Mesothelial cell of epicardium (in vitro differentiated cells): ENCODE results near the gene JOSD2. TPM values are rescaled to one million over a fixed set of nuclear protein-coding genes. Genes with fewer than 3 reads are reported as not detected.

Experiments used
- DNase-seq, 2 experiments: peaks; one replicate each; pipeline ENCODE4 v3.0.0; 2021; ENCODE audit warnings: low spot score in 2 of 2; ENCODE audit not compliant: unreplicated experiment in 2 of 2
- H3K27ac Mint-ChIP-seq: 2 replicates; pipeline ENCODE4 v1.8.0; 2021; ENCODE audit warnings: mixed read lengths
- H3K27me3 Mint-ChIP-seq: 2 replicates; pipeline ENCODE4 v1.8.0; 2021; ENCODE audit warnings: low read depth, mixed read lengths
- H3K36me3 Mint-ChIP-seq: 2 replicates; pipeline ENCODE4 v1.8.0; 2021; ENCODE audit warnings: mixed read lengths
- H3K4me1 Mint-ChIP-seq: 2 replicates; pipeline ENCODE4 v1.8.0; 2021; ENCODE audit warnings: mixed read lengths
- H3K4me3 Mint-ChIP-seq: 2 replicates; pipeline ENCODE4 v1.8.0; 2021; ENCODE audit warnings: mild to moderate bottlenecking, moderate library complexity, mixed read lengths
- H3K9me3 Mint-ChIP-seq: 2 replicates; pipeline ENCODE4 v1.8.0; 2021; ENCODE audit warnings: mixed read lengths
- total RNA-seq: library from RNA; stranded (reverse); gene quantifications from 3 replicates; pipeline ENCODE4 v1.2.1, GENCODE V29; 2021
- TF ChIP-seq, protein P1 (sequence below): fragments of 200-600 bp; sonication (generic); IDR thresholded peaks from one replicate; pipeline ENCODE4 v1.5.0; 2021; ENCODE audit warnings: antibody characterized with exemption; ENCODE audit not compliant: unreplicated experiment

JOSD2 gene
- total RNA-seq, result 16.4 to 18.7 TPM (median 17.5 TPM) in 3 replicates

GRCh38 chr19:50511069-50511822, at the start of gene JOSD2:
Gene JOSD2, minus strand, starts transcription at chr19:50511191. Its CDS starts 760 bp downstream, at chr19:50510431.
- Mint-ChIP-seq H3K27me3 (no peaks in the 10 kb centered on the region), H3K27ac (peak within 1 kb of the TSS; percentile 100), H3K4me3 (peak within 1 kb of the TSS; percentile 93), H3K9me3 (no peaks in the 10 kb centered on the region), H3K36me3 (no peaks in the 10 kb centered on the region), H3K4me1 (peaks cover 10% of the 10 kb centered on the region)
- TF ChIP-seq, protein P1, sequence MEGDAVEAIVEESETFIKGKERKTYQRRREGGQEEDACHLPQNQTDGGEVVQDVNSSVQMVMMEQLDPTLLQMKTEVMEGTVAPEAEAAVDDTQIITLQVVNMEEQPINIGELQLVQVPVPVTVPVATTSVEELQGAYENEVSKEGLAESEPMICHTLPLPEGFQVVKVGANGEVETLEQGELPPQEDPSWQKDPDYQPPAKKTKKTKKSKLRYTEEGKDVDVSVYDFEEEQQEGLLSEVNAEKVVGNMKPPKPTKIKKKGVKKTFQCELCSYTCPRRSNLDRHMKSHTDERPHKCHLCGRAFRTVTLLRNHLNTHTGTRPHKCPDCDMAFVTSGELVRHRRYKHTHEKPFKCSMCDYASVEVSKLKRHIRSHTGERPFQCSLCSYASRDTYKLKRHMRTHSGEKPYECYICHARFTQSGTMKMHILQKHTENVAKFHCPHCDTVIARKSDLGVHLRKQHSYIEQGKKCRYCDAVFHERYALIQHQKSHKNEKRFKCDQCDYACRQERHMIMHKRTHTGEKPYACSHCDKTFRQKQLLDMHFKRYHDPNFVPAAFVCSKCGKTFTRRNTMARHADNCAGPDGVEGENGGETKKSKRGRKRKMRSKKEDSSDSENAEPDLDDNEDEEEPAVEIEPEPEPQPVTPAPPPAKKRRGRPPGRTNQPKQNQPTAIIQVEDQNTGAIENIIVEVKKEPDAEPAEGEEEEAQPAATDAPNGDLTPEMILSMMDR, result no peak
- DNase-seq, result peak; percentile 94 to 97

DNA sequence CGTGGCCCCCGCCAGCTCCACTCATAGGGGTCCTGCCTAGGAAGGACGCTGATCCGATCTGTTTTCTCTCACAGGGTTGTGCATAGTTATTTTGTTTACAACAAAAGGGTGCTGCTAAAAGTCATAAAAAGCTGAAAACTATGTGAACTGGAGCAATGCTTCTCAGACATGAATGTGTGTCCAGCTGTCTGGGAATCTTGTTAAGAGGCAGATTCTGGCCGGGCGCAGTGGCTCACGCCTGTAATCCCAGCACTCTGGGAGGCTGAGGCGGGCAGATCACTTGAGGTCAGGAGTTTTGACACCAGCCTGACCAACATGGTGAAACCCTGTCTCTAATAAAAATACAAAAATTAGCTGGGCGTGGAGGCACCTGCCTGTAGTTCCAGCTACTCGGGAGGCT, 48.6 kb upstream of the JOSD2 start:
- Mint-ChIP-seq H3K36me3 (no peaks in the 10 kb centered on the region), H3K4me3 (no peak overlapping the region), H3K9me3 (no peaks in the 10 kb centered on the region), H3K27me3 (peaks cover 90% of the 10 kb centered on the region), H3K27ac (no peak overlapping the region), H3K4me1 (peaks cover 11% of the 10 kb centered on the region)
- no peak for DNase-seq
- TF ChIP-seq, protein P1, result no peak

DNA sequence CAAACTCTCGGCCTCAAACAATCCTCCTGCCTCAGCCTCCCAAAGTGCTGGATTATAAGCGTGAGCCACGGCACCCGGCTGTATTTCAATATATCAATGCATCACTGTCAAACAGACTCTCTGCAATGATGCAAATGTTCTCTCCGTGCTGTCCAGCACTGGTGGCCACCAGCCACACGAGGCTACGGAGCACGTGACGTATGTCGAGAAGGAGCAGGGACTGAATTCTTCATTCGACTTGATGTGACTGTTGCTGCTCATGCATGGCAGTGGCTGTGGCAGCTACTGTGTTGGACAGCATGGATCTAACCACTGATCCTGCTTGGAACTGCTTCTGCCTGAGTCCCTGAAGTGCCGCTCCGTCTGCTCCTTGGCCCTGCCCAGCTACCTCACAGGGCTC, 47.5 kb upstream of the JOSD2 start:
- Mint-ChIP-seq H3K27me3 (peaks cover 89% of the 10 kb centered on the region), H3K36me3 (no peaks in the 10 kb centered on the region), H3K9me3 (no peaks in the 10 kb centered on the region), H3K4me1 (peaks cover 11% of the 10 kb centered on the region), H3K27ac (no peak overlapping the region), H3K4me3 (no peak overlapping the region)
- TF ChIP-seq, protein P1, result no peak
- DNase-seq, result no peak

GRCh38 chr19:50558039-50558438, 47.0 kb upstream of the JOSD2 start:
- TF ChIP-seq, protein P1, result no peak
- no peak overlapping the region for H3K4me3 Mint-ChIP-seq
- DNase-seq, result no peak
- H3K9me3 Mint-ChIP-seq, result no peaks in the 10 kb centered on the region
- peaks cover 11% of the 10 kb centered on the region for H3K4me1 Mint-ChIP-seq
- H3K36me3 Mint-ChIP-seq, result no peaks in the 10 kb centered on the region
- no peak overlapping the region for H3K27ac Mint-ChIP-seq
- H3K27me3 Mint-ChIP-seq, result peaks cover 89% of the 10 kb centered on the region

DNA sequence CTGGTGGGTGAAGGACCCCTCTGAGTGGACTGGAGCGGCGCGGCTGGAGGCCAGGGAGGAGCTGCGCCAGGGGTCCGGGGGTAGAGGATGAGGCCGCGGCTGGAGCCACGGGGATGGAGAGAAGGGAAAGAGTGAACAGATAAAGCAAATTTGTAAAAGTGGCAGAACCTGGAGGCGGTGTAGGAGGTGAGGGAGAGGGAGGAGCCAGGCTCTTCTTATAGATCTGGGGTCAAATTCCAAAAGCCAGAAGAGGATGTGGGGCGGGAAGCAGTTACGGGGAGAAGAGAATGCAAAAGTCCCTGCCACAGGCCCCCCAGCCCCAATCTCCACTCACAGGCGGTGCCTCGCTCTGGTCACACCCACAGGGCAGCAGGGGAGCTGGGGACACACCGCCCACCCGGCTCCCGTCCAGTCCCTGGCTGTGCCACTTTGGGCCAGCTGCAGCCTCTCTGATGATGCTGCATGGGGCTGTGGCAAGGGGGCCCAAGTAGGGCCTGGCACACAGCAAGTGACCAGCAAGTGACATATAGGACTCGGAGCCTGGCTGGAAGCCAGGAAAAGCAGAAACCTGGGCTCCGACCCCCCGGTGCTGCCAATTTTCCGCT, 46.1 kb upstream of the JOSD2 start:
- TF ChIP-seq, protein P1, result no peak
- DNase-seq, result no peak
- Mint-ChIP-seq H3K36me3 (no peaks in the 10 kb centered on the region), H3K27me3 (peaks cover 89% of the 10 kb centered on the region), H3K27ac (no peak overlapping the region), H3K4me1 (peaks cover 14% of the 10 kb centered on the region), H3K9me3 (no peaks in the 10 kb centered on the region), H3K4me3 (peak overlapping the region; percentile 91)
